Stimulated activated memory B cell treated with anti-CD40 and anti-IgM and Interleukin-4, amounts not matched to agents 10 μg/mL and 1 μg/mL and 100 μg/mL, for 72 hours (primary cell): ENCODE measurements around the gene CTNNA3.

Source experiments
- ATAC-seq: fragments of 150-1000 bp; cut with Tn5 transposase; 2 replicates; pipeline ENCODE4 v1.10.0; 2021
- H3K27ac Mint-ChIP-seq: one replicate; pipeline ENCODE4 v1.8.0; 2022; ENCODE audit warnings: mild to moderate bottlenecking, mixed read lengths
- H3K27me3 Mint-ChIP-seq: one replicate; pipeline ENCODE4 v1.8.0; 2022; ENCODE audit warnings: mixed read lengths
- H3K36me3 Mint-ChIP-seq: one replicate; pipeline ENCODE4 v1.8.0; 2022; ENCODE audit warnings: mixed read lengths
- H3K4me1 Mint-ChIP-seq: one replicate; pipeline ENCODE4 v1.8.0; 2022; ENCODE audit warnings: mixed read lengths
- H3K4me3 Mint-ChIP-seq: one replicate; pipeline ENCODE4 v1.8.0; 2022; ENCODE audit warnings: mild to moderate bottlenecking, moderate library complexity, mixed read lengths
- H3K9me3 Mint-ChIP-seq: one replicate; pipeline ENCODE4 v1.8.0; 2022; ENCODE audit warnings: mixed read lengths

CTNNA3 gene

GRCh38 chr10:66943590-66943989 lies 752.4 kb downstream of the CTNNA3 start:
- Mint-ChIP-seq H3K27me3 (no peaks in the 10 kb centered on the region), H3K9me3 (peaks cover 2% of the 10 kb centered on the region), H3K36me3 (no peaks in the 10 kb centered on the region), H3K27ac (no peak overlapping the region), H3K4me3 (no peak overlapping the region), H3K4me1 (no peaks in the 10 kb centered on the region)
- no peak for ATAC-seq

GRCh38 chr10:66942407-66942806 lies 753.6 kb downstream of the CTNNA3 start:
- Mint-ChIP-seq H3K36me3 (no peaks in the 10 kb centered on the region), H3K9me3 (peaks cover 2% of the 10 kb centered on the region), H3K27ac (no peak overlapping the region), H3K4me3 (no peak overlapping the region), H3K27me3 (no peaks in the 10 kb centered on the region), H3K4me1 (no peaks in the 10 kb centered on the region)
- ATAC-seq: no peak

- H3K36me3 Mint-ChIP-seq: no peaks in the 10 kb centered on the region
- no peaks in the 10 kb centered on the region for H3K4me1 Mint-ChIP-seq
- no peaks in the 10 kb centered on the region for H3K27me3 Mint-ChIP-seq
- no peak overlapping the region for H3K27ac Mint-ChIP-seq
- ATAC-seq: no peak
- H3K9me3 Mint-ChIP-seq: peaks cover 2% of the 10 kb centered on the region
- H3K4me3 Mint-ChIP-seq: no peak overlapping the region
Observed at GRCh38 chr10:66941491-66941890, 754.5 kb downstream of the CTNNA3 start.

GRCh38 chr10:66940965-66941364 lies 755.0 kb downstream of the CTNNA3 start:
- ATAC-seq: no peak
- Mint-ChIP-seq H3K27me3 (no peaks in the 10 kb centered on the region), H3K36me3 (no peaks in the 10 kb centered on the region), H3K9me3 (peaks cover 2% of the 10 kb centered on the region), H3K4me3 (no peak overlapping the region), H3K4me1 (no peaks in the 10 kb centered on the region), H3K27ac (no peak overlapping the region)

GRCh38 chr10:66934711-66935110 lies 761.3 kb downstream of the CTNNA3 start:
- H3K4me3 Mint-ChIP-seq: no peak overlapping the region
- no peaks in the 10 kb centered on the region for H3K36me3 Mint-ChIP-seq
- no peak overlapping the region for H3K27ac Mint-ChIP-seq
- H3K4me1 Mint-ChIP-seq: no peaks in the 10 kb centered on the region
- H3K9me3 Mint-ChIP-seq: no peaks in the 10 kb centered on the region
- H3K27me3 Mint-ChIP-seq: no peaks in the 10 kb centered on the region
- no peak for ATAC-seq

- Mint-ChIP-seq H3K27me3 (peaks cover 26% of the 10 kb centered on the region), H3K4me3 (no peak overlapping the region), H3K9me3 (no peaks in the 10 kb centered on the region), H3K27ac (no peak overlapping the region), H3K4me1 (no peaks in the 10 kb centered on the region), H3K36me3 (no peaks in the 10 kb centered on the region)
- ATAC-seq: no peak
Observed at GRCh38 chr10:66931949-66932343, 764.0 kb downstream of the CTNNA3 start.

- Mint-ChIP-seq H3K9me3 (no peaks in the 10 kb centered on the region), H3K36me3 (no peaks in the 10 kb centered on the region), H3K4me3 (no peak overlapping the region), H3K4me1 (no peaks in the 10 kb centered on the region), H3K27me3 (peaks cover 29% of the 10 kb centered on the region), H3K27ac (no peak overlapping the region)
- ATAC-seq: no peak
Observed at GRCh38 chr10:66931340-66931948, 764.6 kb downstream of the CTNNA3 start.

GRCh38 chr10:66929375-66929774 lies 766.6 kb downstream of the CTNNA3 start:
- H3K4me1 Mint-ChIP-seq: no peaks in the 10 kb centered on the region
- no peak for ATAC-seq
- no peaks in the 10 kb centered on the region for H3K9me3 Mint-ChIP-seq
- no peak overlapping the region for H3K4me3 Mint-ChIP-seq
- peaks cover 29% of the 10 kb centered on the region for H3K27me3 Mint-ChIP-seq
- no peak overlapping the region for H3K27ac Mint-ChIP-seq
- no peaks in the 10 kb centered on the region for H3K36me3 Mint-ChIP-seq

GRCh38 chr10:66928776-66929175 lies 767.2 kb downstream of the CTNNA3 start:
- no peaks in the 10 kb centered on the region for H3K36me3 Mint-ChIP-seq
- ATAC-seq: no peak
- H3K27me3 Mint-ChIP-seq: peaks cover 29% of the 10 kb centered on the region
- no peaks in the 10 kb centered on the region for H3K9me3 Mint-ChIP-seq
- no peaks in the 10 kb centered on the region for H3K4me1 Mint-ChIP-seq
- H3K4me3 Mint-ChIP-seq: no peak overlapping the region
- H3K27ac Mint-ChIP-seq: no peak overlapping the region

GRCh38 chr10:66927971-66928770 lies 767.8 kb downstream of the CTNNA3 start:
- Mint-ChIP-seq H3K9me3 (no peaks in the 10 kb centered on the region), H3K4me1 (no peaks in the 10 kb centered on the region), H3K27ac (no peak overlapping the region), H3K36me3 (no peaks in the 10 kb centered on the region), H3K27me3 (peaks cover 29% of the 10 kb centered on the region), H3K4me3 (no peak overlapping the region)
- no peak for ATAC-seq

GRCh38 chr10:66927251-66927935 lies 768.6 kb downstream of the CTNNA3 start:
- H3K9me3 Mint-ChIP-seq: no peaks in the 10 kb centered on the region

GRCh38 chr10:66926841-66927240 lies 769.2 kb downstream of the CTNNA3 start:
- Mint-ChIP-seq H3K27me3 (peaks cover 29% of the 10 kb centered on the region), H3K27ac (no peak overlapping the region), H3K36me3 (no peaks in the 10 kb centered on the region), H3K9me3 (no peaks in the 10 kb centered on the region), H3K4me3 (no peak overlapping the region), H3K4me1 (no peaks in the 10 kb centered on the region)
- ATAC-seq: no peak

More at GRCh38 chr10:66927251-66927935, 768.6 kb downstream of the CTNNA3 start:
- no peaks in the 10 kb centered on the region for H3K36me3 Mint-ChIP-seq
- no peak for ATAC-seq
- peaks cover 29% of the 10 kb centered on the region for H3K27me3 Mint-ChIP-seq
- no peaks in the 10 kb centered on the region for H3K4me1 Mint-ChIP-seq
- no peak overlapping the region for H3K27ac Mint-ChIP-seq
- H3K4me3 Mint-ChIP-seq: no peak overlapping the region

- Mint-ChIP-seq H3K27ac (no peak within 1 kb of the TSS), H3K4me3 (no peak within 1 kb of the TSS), H3K4me1 (no peaks in the 10 kb centered on the region), H3K27me3 (peaks cover 29% of the 10 kb centered on the region), H3K36me3 (no peaks in the 10 kb centered on the region), H3K9me3 (no peaks in the 10 kb centered on the region)
- ATAC-seq: peak; percentile 91
Observed at GRCh38 chr10:66925896-66926715, 769.9 kb downstream of the CTNNA3 start, which contains the start of gene LRRTM3. TSS of gene LRRTM3 (plus strand) at chr10:66926036.

GRCh38 chr10:66925373-66925772 lies 770.6 kb downstream of the CTNNA3 start:
- no peaks in the 10 kb centered on the region for H3K9me3 Mint-ChIP-seq
- no peak overlapping the region for H3K27ac Mint-ChIP-seq
- peaks cover 29% of the 10 kb centered on the region for H3K27me3 Mint-ChIP-seq
- no peak overlapping the region for H3K4me3 Mint-ChIP-seq
- no peak for ATAC-seq
- H3K4me1 Mint-ChIP-seq: no peaks in the 10 kb centered on the region
- no peaks in the 10 kb centered on the region for H3K36me3 Mint-ChIP-seq
